D341Med (cell line): ENCODE measurements around the gene OBSCN.
A peak's percentile ranks its signal among the peaks of the same experiment; 100 is the strongest.

Source experiments
- DNase-seq: peaks from one replicate; pipeline ENCODE4 v3.0.0; 2012; ENCODE audit warnings: low spot score

Gene OBSCN

GRCh38 chr1:228381356-228381755 is 173.5 kb downstream of the OBSCN start:
- no peak for DNase-seq

GRCh38 chr1:228383773-228384172 is 175.9 kb downstream of the OBSCN start:
- no peak for DNase-seq

GRCh38 chr1:228385232-228385631 is 177.4 kb downstream of the OBSCN start:
- no peak for DNase-seq

- no peak for DNase-seq
These were observed 179.5 kb downstream of the OBSCN start for GRCh38 chr1:228387321-228387720.

- DNase-seq, result no peak
These were observed 182.8 kb downstream of the OBSCN start for GRCh38 chr1:228390649-228391048.

GRCh38 chr1:228391411-228392020 is 183.7 kb downstream of the OBSCN start:
- no peak for DNase-seq

GRCh38 chr1:228392111-228392936 is 184.5 kb downstream of the OBSCN start:
- DNase-seq, result no peak

- peak; percentile 60 for DNase-seq
These were observed 185.4 kb downstream of the OBSCN start for GRCh38 chr1:228393268-228393701.

- DNase-seq, result no peak
These were observed 186.1 kb downstream of the OBSCN start for GRCh38 chr1:228393811-228394570.

- peak; percentile 24 for DNase-seq
These were observed 186.9 kb downstream of the OBSCN start for GRCh38 chr1:228394571-228395394.

- peak; percentile 26 for DNase-seq
These were observed 189.2 kb downstream of the OBSCN start for GRCh38 chr1:228396770-228397662.

- DNase-seq, result no peak
These were observed 190.1 kb downstream of the OBSCN start for GRCh38 chr1:228397966-228398365.

GRCh38 chr1:228398741-228399461 is 191.1 kb downstream of the OBSCN start:
- DNase-seq, result peak; percentile 25

- DNase-seq, result no peak
These were observed 191.8 kb downstream of the OBSCN start for GRCh38 chr1:228399531-228400236.

GRCh38 chr1:228400237-228400651 is 192.4 kb downstream of the OBSCN start:
- peak; percentile 24 for DNase-seq

GRCh38 chr1:228400692-228401454 is 193.0 kb downstream of the OBSCN start:
- DNase-seq, result peak; percentile 36

- no peak for DNase-seq
These were observed 194.2 kb downstream of the OBSCN start for GRCh38 chr1:228401782-228402640.

GRCh38 chr1:228402641-228403025 is 194.8 kb downstream of the OBSCN start:
- no peak for DNase-seq
